SJSA1 (cell line): ENCODE results near the gene SPOP. TPM values are rescaled to one million over a fixed set of nuclear protein-coding genes. Genes with fewer than 3 reads are reported as not detected.
"Not testable (repeated sequence)": the region's sequence is repeated elsewhere in the genome, so short reads cannot be mapped to it uniquely, and the experiment has no call there.

Experiments used
- DNase-seq, 2 experiments: peaks; one replicate each; pipeline ENCODE4 v3.0.0-alpha.2; 2015 to 2020; ENCODE audit warnings: low spot score in 2 of 2, low read depth in 1 of 2
- H3K27ac ChIP-seq: fragments of 250-450 bp; sonication (Bioruptor Pico); 2 replicates; pipeline ENCODE4 v1.5.1; 2020; ENCODE audit warnings: mild to moderate bottlenecking, moderate library complexity
- H3K27me3 ChIP-seq: fragments of 250-450 bp; sonication (Bioruptor Pico); replicated peaks from 2 replicates; pipeline ENCODE4 v1.5.1; 2020; ENCODE audit warnings: mild to moderate bottlenecking, moderate library complexity
- H3K36me3 ChIP-seq: fragments of 250-450 bp; sonication (Bioruptor Pico); 2 replicates; pipeline ENCODE4 v1.5.1; 2020; ENCODE audit warnings: mild to moderate bottlenecking
- H3K4me1 ChIP-seq: fragments of 250-450 bp; sonication (Bioruptor Pico); replicated peaks from 2 replicates; pipeline ENCODE4 v1.6.1; 2021; ENCODE audit warnings: mild to moderate bottlenecking
- H3K4me3 ChIP-seq: fragments of 250-450 bp; sonication (Bioruptor Pico); 2 replicates; pipeline ENCODE4 v1.5.1; 2020; ENCODE audit warnings: mild to moderate bottlenecking
- H3K9me3 ChIP-seq: fragments of 250-450 bp; sonication (Bioruptor Pico); replicated peaks from 2 replicates; pipeline ENCODE4 v1.5.1; 2020; ENCODE audit warnings: mild to moderate bottlenecking
- total RNA-seq: library from RNA; depleted of rRNA; stranded (reverse); fragments of >200 nt; shearing (Covaris generic); gene quantifications from 2 replicates; pipeline ENCODE4 v1.2.3, GENCODE V29; 2014

SPOP gene
- total RNA-seq, 1 experiment from 2014 or later, result 73.0 TPM

DNA sequence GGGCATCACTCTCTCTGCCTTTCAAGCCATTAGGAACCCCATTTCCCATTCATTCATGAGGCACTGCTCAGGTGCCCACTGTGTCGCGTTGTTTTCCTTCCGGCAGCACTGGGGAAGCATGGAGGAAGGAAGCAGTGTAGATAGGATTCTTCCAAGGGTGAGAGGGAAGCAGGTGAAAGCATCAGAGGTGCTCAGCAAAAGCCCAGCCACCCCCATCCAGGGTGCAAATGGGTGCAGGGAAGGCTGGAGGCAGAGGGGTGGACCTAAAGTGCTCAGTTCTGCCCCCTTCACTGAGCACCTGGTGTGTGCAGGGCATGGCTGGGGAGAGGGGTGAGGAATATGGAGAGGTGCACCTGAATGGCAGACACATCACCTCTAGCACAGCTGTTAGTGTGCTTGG lies 105.7 kb downstream of the SPOP start:
- peaks cover 35% of the 10 kb centered on the region for H3K4me1 ChIP-seq
- no peak overlapping the region for H3K27ac ChIP-seq
- DNase-seq, result no peak
- peaks cover 8% of the 10 kb centered on the region; the same call in 1 of the 2 replicates for H3K27me3 ChIP-seq
- H3K36me3 ChIP-seq, result no peaks in the 10 kb centered on the region
- no peak overlapping the region for H3K4me3 ChIP-seq
- 0 out of 2 replicates have a peak, but pooled peaks cover 5% of the 10 kb centered on the region for H3K9me3 ChIP-seq

GRCh38 chr17:49571764-49572163 lies 106.1 kb downstream of the SPOP start:
- Histone ChIP-seq H3K4me3 (no peak overlapping the region), H3K4me1 (peaks cover 30% of the 10 kb centered on the region)

DNA sequence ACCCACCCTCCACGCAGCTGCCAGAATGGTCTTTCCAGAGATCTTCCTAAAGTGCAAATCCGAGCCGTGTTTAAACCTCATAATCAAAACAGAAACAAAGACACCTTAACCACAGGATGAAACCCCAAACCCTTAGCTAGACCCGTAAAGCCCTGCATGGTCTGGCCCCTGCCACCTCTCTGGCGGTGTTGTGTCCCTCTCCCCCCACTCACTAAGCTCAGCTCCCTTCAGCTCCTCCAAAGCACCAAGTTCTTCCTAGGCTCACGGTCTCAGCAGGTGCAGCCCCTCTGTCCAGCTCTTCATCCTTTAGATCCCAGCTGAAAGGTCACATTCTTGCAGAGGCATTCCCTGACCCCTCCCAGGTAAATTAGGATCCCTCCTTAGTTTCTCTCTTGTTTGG lies 106.6 kb downstream of the SPOP start:
- DNase-seq, result no peak
- Histone ChIP-seq H3K27ac (no peak overlapping the region), H3K27me3 (peaks cover 8% of the 10 kb centered on the region; the same call in 1 of the 2 replicates), H3K36me3 (no peaks in the 10 kb centered on the region), H3K9me3 (0 out of 2 replicates have a peak, but pooled peaks cover 5% of the 10 kb centered on the region), H3K4me1 (peaks cover 29% of the 10 kb centered on the region), H3K4me3 (no peak overlapping the region)

More at GRCh38 chr17:49571764-49572163, 106.1 kb downstream of the SPOP start:
- peaks cover 8% of the 10 kb centered on the region; the same call in 1 of the 2 replicates for H3K27me3 ChIP-seq
- H3K9me3 ChIP-seq, result 0 out of 2 replicates have a peak, but pooled peaks cover 5% of the 10 kb centered on the region
- no peak overlapping the region for H3K27ac ChIP-seq
- no peaks in the 10 kb centered on the region for H3K36me3 ChIP-seq
- no peak for DNase-seq

GRCh38 chr17:49570540-49571242 lies 107.2 kb downstream of the SPOP start:
- Histone ChIP-seq H3K4me3 (no peak overlapping the region), H3K36me3 (no peaks in the 10 kb centered on the region), H3K27ac (no peak overlapping the region), H3K27me3 (peaks cover 8% of the 10 kb centered on the region; the same call in 1 of the 2 replicates), H3K9me3 (0 out of 2 replicates have a peak, but pooled peaks cover 3% of the 10 kb centered on the region), H3K4me1 (peaks cover 24% of the 10 kb centered on the region)
- DNase-seq, result no peak

DNA sequence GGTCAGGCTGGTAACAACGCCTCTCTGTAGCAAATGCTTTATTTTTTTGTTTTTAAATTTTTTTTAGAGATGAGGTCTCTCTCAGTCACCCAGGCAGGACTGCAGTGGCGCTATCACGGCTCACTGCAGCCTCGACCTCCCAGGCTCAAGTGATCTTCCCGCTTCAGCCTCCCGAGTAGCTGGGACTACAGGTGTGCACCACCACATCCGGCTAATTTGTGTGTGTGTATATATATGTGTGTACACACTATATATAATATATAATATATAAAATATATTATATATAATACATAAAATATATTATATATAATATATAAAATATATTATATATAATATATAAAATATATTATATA lies 109.2 kb downstream of the SPOP start:
- not testable (repeated sequence) for H3K4me3 ChIP-seq, H3K27me3 ChIP-seq, H3K27ac ChIP-seq, H3K36me3 ChIP-seq, H3K9me3 ChIP-seq, DNase-seq
- H3K4me1 ChIP-seq, result peaks cover 17% of the 10 kb centered on the region

GRCh38 chr17:49567871-49568694 lies 109.8 kb downstream of the SPOP start:
- no peak overlapping the region for H3K27ac ChIP-seq
- H3K27me3 ChIP-seq, result peaks cover 4% of the 10 kb centered on the region; the same call in 1 of the 2 replicates
- H3K4me3 ChIP-seq, result peak overlapping the region; percentile 32
- no peaks in the 10 kb centered on the region for H3K9me3 ChIP-seq
- no peaks in the 10 kb centered on the region for H3K36me3 ChIP-seq
- DNase-seq, result peak; percentile 88 to 96
- H3K4me1 ChIP-seq, result peaks cover 17% of the 10 kb centered on the region

DNA sequence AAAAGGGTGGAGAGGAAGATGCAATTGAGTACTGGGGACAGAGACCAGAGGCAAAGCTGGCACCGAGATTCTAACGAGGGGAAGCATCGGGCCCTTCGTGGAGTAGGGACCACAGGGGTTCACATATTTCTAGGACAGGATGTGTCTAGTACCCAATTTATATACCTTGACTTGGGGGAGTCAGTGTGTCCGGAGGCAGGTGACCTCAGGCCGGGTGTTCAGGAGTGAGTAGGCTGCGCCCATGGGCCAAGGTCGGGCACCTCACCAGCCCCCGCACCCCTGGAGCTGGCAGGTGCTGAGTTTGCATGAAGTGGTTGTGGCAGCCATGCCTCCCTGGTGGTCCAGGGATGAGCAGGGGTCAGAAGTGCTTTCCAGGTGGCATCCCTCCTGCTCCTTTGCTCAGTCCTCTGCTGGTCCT lies 110.8 kb downstream of the SPOP start:
- Histone ChIP-seq H3K27me3 (peaks cover 4% of the 10 kb centered on the region; the same call in 1 of the 2 replicates), H3K4me1 (peaks cover 17% of the 10 kb centered on the region)

DNA sequence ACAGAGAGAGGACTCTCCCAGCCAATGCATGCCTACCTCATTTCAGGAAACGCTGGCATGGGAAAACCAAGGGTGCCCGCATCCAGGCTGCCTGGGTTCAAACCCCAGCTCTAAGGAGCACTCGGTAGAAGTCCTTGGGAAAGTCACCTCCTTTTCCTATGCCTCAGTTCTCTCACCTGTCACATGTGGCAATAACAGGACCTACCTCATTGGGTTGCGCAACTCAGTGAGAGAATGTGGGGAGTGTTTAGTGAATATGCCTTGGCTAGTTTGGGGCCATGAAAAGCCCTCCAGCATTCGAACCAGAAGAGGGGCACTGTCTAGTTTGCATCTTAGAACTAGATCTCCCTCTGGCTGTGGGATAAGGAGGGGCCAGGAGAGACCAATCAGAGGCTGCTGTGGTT lies 111.2 kb downstream of the SPOP start:
- no peak for DNase-seq
- Histone ChIP-seq H3K27me3 (peaks cover 3% of the 10 kb centered on the region; the same call in 1 of the 2 replicates), H3K4me1 (peaks cover 17% of the 10 kb centered on the region), H3K9me3 (no peaks in the 10 kb centered on the region), H3K27ac (no peak overlapping the region), H3K4me3 (no peak overlapping the region), H3K36me3 (no peaks in the 10 kb centered on the region)

More for the DNA sequence above, 110.8 kb downstream of the SPOP start:
- Histone ChIP-seq H3K9me3 (no peaks in the 10 kb centered on the region), H3K36me3 (no peaks in the 10 kb centered on the region), H3K27ac (no peak overlapping the region), H3K4me3 (no peak overlapping the region)
- no peak for DNase-seq

GRCh38 chr17:49565948-49566491 lies 111.9 kb downstream of the SPOP start:
- no peak for DNase-seq
- H3K4me3 ChIP-seq, result no peak overlapping the region
- H3K27me3 ChIP-seq, result no peaks in the 10 kb centered on the region; the same call in 1 of the 2 replicates
- H3K36me3 ChIP-seq, result no peaks in the 10 kb centered on the region
- H3K9me3 ChIP-seq, result no peaks in the 10 kb centered on the region
- H3K27ac ChIP-seq, result no peak overlapping the region
- peaks cover 17% of the 10 kb centered on the region for H3K4me1 ChIP-seq

DNA sequence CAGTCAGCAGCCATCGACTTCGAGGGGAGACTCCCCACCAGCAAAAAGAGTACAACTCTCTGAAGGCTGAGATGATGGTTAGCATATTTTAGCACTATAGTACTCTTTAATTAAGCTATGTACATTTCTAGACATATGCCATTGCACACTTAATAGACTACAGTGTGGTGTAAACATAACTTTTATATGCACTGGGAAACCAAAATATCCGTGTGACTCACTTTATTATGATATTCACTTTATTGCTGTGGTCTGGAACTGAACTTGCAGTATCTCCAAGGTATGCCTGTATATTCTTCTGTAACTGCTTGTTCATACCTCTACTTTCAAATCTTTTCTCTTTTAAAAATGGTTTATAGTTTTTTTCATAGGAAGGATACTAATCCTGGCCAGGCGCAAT lies 113.3 kb downstream of the SPOP start:
- Histone ChIP-seq H3K4me1 (peaks cover 11% of the 10 kb centered on the region), H3K27me3 (no peaks in the 10 kb centered on the region; the same call in 1 of the 2 replicates), H3K36me3 (no peaks in the 10 kb centered on the region), H3K4me3 (no peak overlapping the region), H3K9me3 (no peaks in the 10 kb centered on the region), H3K27ac (no peak overlapping the region)
- DNase-seq, result no peak

DNA sequence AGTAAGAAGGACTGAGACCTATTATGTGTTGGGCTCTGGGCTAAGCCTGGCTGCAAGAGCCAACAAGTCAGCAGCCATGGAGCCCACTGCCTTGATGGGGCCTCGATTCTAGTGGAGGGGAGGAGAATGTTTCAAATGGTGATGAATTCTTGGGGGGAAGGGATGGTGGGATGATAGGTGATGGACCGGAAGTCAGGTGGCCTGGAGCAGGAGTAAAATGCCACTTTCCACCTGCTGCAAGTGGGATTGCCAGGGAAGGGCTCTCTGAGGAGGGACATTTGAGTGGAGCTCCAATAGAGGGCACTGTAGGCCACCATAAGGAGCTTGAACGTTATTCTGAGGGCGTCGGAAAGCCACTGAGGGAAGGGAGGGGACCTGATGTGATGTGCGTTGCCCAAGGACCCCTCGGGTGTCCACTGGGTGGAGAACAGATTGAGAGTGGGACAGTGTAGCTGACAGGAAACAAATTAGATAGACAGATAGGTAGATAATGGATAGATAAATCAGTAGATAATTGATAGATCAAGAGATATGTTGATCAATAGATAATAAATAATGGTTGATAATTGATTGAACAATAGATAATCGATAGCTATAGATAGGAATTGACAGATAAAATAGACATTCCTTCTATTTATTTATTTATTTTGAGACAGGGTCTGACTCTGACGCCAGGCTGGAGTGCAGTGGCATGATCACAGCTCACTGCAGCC lies 120.4 kb downstream of the SPOP start:
- peak in 1 of 2 experiments; percentile 65 for DNase-seq
- Histone ChIP-seq H3K36me3 (no peaks in the 10 kb centered on the region), H3K27me3 (no peaks in the 10 kb centered on the region; the same call in 1 of the 2 replicates), H3K27ac (no peak overlapping the region), H3K4me1 (peaks cover 6% of the 10 kb centered on the region), H3K9me3 (no peaks in the 10 kb centered on the region), H3K4me3 (no peak overlapping the region)

DNA sequence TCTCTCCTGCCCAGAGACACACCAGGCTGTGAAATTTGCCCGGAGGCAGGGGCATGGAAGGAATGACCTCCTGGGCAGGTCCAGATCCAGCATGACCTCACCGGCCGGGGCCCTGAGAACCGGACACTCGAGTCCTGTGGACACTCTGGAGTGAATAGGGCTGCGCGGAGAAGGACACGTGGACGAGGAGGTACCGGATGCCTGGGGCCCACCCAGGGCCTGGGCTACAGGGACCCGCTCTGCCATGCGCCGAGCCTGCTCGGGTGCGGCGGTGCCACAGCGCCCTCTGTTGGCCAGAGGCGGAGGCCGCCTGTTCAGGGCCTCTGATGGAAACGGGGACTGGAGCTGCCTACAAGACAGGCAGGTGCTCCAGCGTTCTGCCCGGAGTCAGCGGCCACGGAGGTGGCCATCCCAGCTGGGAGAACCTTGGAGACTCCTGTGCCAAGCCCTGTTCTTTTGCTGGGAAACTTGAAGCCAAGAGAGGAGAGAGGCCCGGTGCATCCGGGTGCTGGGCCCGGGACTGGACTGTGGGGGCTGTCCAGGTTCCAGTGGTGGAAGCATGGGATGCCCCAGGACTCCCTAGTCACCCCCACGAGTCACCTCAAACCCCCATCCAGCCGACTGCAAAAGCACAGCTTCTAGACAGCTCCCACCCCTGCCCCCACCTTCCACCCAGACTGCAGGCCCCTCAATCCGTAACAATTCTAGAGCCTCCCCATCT lies 121.5 kb downstream of the SPOP start:
- H3K36me3 ChIP-seq, result no peaks in the 10 kb centered on the region
- no peaks in the 10 kb centered on the region; the same call in 1 of the 2 replicates for H3K27me3 ChIP-seq
- H3K27ac ChIP-seq, result no peak overlapping the region
- peaks cover 6% of the 10 kb centered on the region for H3K4me1 ChIP-seq
- no peak overlapping the region for H3K4me3 ChIP-seq
- no peaks in the 10 kb centered on the region for H3K9me3 ChIP-seq
- peak; percentile 72 to 82 for DNase-seq
